Esophagus muscularis mucosa (tissue), 4 donors: ENCODE results near the gene ADSS2. TPM values are rescaled to one million over a fixed set of nuclear protein-coding genes. Genes with fewer than 3 reads are reported as not detected.

Experiments
- DNase-seq: peaks from one replicate; pipeline ENCODE4 v3.0.0-alpha.2; 2017; ENCODE audit errors: extremely low spot score
- H3K27ac ChIP-seq, 4 donors: fragments of 200-600 bp; sonication (generic); replicated peaks in 1 of 4; 1 replicate in 3 of 4; 2 replicates in 1 of 4; pipeline ENCODE4 v1.5.1; 2016 to 2019; ENCODE audit warnings: mild to moderate bottlenecking in 1 of 4
- H3K27me3 ChIP-seq, 4 donors: fragments of 200-600 bp; sonication (generic); one replicate each; pipeline versions ENCODE4 v1.5.1 to v1.6.0; 2016 to 2019
- H3K36me3 ChIP-seq, 4 donors: fragments of 200-600 bp; sonication (generic); one replicate each; pipeline ENCODE4 v1.5.1; 2016 to 2019
- H3K4me1 ChIP-seq, 4 donors: fragments of 200-600 bp; sonication (generic); one replicate each; pipeline ENCODE4 v1.5.1; 2016 to 2019
- H3K4me3 ChIP-seq, 4 donors: fragments of 200-600 bp; sonication (generic); 1 replicate in 2 of 4; 2 replicates in 2 of 4; pipeline ENCODE4 v1.5.1; 2016 to 2019; ENCODE audit warnings: mild to moderate bottlenecking in 4 of 4, moderate library complexity in 1 of 4
- H3K9me3 ChIP-seq, 4 donors: fragments of 200-600 bp; sonication (generic); 1 replicate in 3 of 4; 2 replicates in 1 of 4; pipeline ENCODE4 v1.5.1; 2016 to 2019
- CTCF ChIP-seq, 3 experiments: fragments of 200-600 bp in 2 of 3; fragments of 450-650 bp in 1 of 3; sonication (generic) in 2 of 3; IDR thresholded peaks; one replicate each; pipeline ENCODE4 v1.5.1; 2017 to 2019; ENCODE audit warnings: antibody characterized with exemption in 3 of 3, mild to moderate bottlenecking in 2 of 3, moderate library complexity in 1 of 3
- EP300 ChIP-seq: sonication (generic); formaldehyde crosslinking; IDR thresholded peaks from one replicate; pipeline ENCODE4 v1.6.1; 2017; ENCODE audit warnings: antibody characterized with exemption
- POLR2A ChIP-seq: fragments of 450-650 bp; IDR thresholded peaks from one replicate; pipeline ENCODE4 v1.6.1; 2017; ENCODE audit warnings: antibody characterized with exemption, moderate library complexity, mild to moderate bottlenecking, low read depth
- POLR2AphosphoS5 ChIP-seq, 2 donors: sonication (generic); formaldehyde crosslinking; IDR thresholded peaks; one replicate each; pipeline ENCODE4 v1.6.1; 2017; ENCODE audit warnings: antibody characterized with exemption in 2 of 2
- WGBS: methylation state at CpG from one replicate; pipeline ENCODE4 v1.1.5; 2018; 5-methylcytosine and 5-hydroxymethylcytosine counted together
- intact Hi-C: fragments of 100-400 bp; cut with DNase I; formaldehyde crosslinking; loops from one replicate; pipeline ENCODE4 v1.15.1; 2023
- total RNA-seq, 4 donors: library from RNA; depleted of rRNA; stranded (reverse); fragments of >200 nt; gene quantifications; one replicate each; pipeline versions ENCODE4 v1.1.0 to v1.2.1, GENCODE V29; 2016

ADSS2 gene
- total RNA-seq, 4 donors from 2014 or later = 40.9 to 49.4 (median 46.7) TPM

DNA sequence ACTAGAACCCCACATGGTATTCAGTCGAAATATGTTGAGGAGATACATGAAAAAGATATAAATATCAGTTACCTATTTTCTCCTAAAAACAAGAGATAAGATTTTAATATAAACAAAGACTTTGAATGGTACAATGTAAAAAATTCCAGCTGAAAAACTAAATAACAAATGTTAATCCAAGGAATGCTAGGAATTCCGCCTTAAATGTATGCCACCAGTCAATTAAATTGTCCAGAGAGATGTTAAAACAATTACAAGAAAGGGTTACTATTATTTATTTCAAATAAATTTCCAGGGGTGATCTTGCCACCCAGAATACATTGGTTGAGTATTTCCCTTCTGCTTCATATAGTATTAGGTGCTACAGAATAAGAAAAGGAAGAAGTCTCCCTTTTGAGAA is 4.2 kb downstream of the ADSS2 start:
- Histone ChIP-seq H3K4me3 (no peak overlapping the region), H3K27me3 (no peaks in the 10 kb centered on the region), H3K27ac (peak overlapping the region; percentile 96 to 97 (median 96)), H3K36me3 (peaks cover 0 to 5% (median 0%) of the 10 kb centered on the region in 4 donors), H3K4me1 (peaks cover 31 to 81% (median 77%) of the 10 kb centered on the region in 4 donors), H3K9me3 (no peaks in the 10 kb centered on the region)
- 92% methylated on average over 2 of the region's 2 CpGs for WGBS
- intact Hi-C loops = loop anchor here (10.0 kb wide), 1 partner anchor 403 kb away; no protein-coding TSS in a partner anchor
- DNase-seq = no peak
- TF ChIP-seq POLR2AphosphoS5 (IDR thresholded peaks at IDR 0.05) = no peak
- TF ChIP-seq EP300 = no peak
- no peak for TF ChIP-seq CTCF (IDR thresholded peaks at IDR 0.05)
- TF ChIP-seq POLR2A = no peak

DNA sequence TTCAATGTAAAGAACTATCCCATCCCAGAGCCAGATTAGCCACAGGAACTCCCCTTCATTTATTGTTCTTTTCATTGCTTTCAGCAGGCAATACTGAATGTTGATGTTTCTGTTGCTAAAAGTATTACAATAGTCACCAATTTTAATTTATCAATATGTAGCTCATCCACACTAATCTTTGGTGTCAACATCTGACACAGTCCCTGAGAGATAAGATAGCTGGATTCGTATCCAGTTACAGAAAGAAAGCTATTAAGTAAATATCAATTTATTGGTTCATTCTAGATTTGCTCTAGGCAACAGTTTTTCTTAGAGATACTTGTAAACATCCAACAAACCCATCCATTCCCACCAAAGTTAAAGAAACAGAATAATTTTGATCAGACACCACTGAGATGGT is 4.7 kb downstream of the ADSS2 start:
- H3K9me3 ChIP-seq = no peaks in the 10 kb centered on the region
- no peak overlapping the region for H3K4me3 ChIP-seq
- peaks cover 0 to 5% (median 0%) of the 10 kb centered on the region in 4 donors for H3K36me3 ChIP-seq
- intact Hi-C loops = loop anchor here (10.0 kb wide), 1 partner anchor 402 kb away; no protein-coding TSS in a partner anchor
- TF ChIP-seq POLR2A = no peak
- TF ChIP-seq CTCF (IDR thresholded peaks at IDR 0.05) = no peak
- TF ChIP-seq POLR2AphosphoS5 (IDR thresholded peaks at IDR 0.05) = no peak
- H3K27ac ChIP-seq = peak overlapping the region; percentile 96 to 97 (median 96)
- peaks cover 28 to 86% (median 78%) of the 10 kb centered on the region in 4 donors for H3K4me1 ChIP-seq
- H3K27me3 ChIP-seq = no peaks in the 10 kb centered on the region
- DNase-seq = no peak
- WGBS = 75% methylated on average over 1 of the region's 1 CpG

GRCh38 chr1:244445320-244446181 is 6.2 kb downstream of the ADSS2 start:
- H3K27me3 ChIP-seq = no peaks in the 10 kb centered on the region
- 24% methylated on average over 2 of the region's 2 CpGs for WGBS
- no peaks in the 10 kb centered on the region for H3K9me3 ChIP-seq
- TF ChIP-seq CTCF (IDR thresholded peaks at IDR 0.05) (no peak), EP300 (no peak), POLR2A (no peak), POLR2AphosphoS5 (IDR thresholded peaks at IDR 0.05) (no peak)
- DNase-seq = no peak
- peak overlapping the region; percentile 96 to 97 (median 96) for H3K27ac ChIP-seq
- H3K4me3 ChIP-seq = peak overlapping the region in 1 of 4 donors; percentile 19
- H3K36me3 ChIP-seq = peaks cover 0 to 5% (median 0%) of the 10 kb centered on the region in 4 donors
- intact Hi-C loops = loop anchor here (10.0 kb wide), 1 partner anchor 401 kb away; no protein-coding TSS in a partner anchor
- peaks cover 28 to 88% (median 81%) of the 10 kb centered on the region in 4 donors for H3K4me1 ChIP-seq

DNA sequence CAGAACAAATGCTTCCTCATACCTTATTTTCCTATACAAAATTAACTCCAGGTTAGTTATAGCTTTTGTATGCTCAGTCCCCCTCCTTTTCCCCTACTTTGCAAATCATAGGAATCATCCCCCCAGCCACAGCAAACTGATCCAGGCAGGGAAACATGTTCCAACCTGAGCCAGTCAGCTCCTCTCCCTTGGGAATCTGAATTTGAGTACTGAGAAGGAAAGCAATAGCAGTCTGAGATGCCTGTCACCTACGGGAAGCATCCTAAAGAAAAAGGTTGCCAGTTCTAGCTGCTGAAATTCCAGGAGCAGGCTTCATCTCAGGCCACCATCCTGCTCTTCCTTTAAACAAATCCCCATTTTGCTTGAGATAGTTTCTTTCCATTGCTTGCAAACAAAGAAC is 6.9 kb downstream of the ADSS2 start:
- peak overlapping the region; percentile 96 to 97 (median 96) for H3K27ac ChIP-seq
- 38% methylated on average over 1 of the region's 1 CpG for WGBS
- intact Hi-C loops = loop anchor here (10.0 kb wide), 1 partner anchor 400 kb away; no protein-coding TSS in a partner anchor
- no peak overlapping the region for H3K4me3 ChIP-seq
- DNase-seq = no peak
- peaks cover 21 to 85% (median 78%) of the 10 kb centered on the region in 4 donors for H3K4me1 ChIP-seq
- peaks cover 0 to 5% (median 0%) of the 10 kb centered on the region in 4 donors for H3K36me3 ChIP-seq
- TF ChIP-seq POLR2AphosphoS5 (IDR thresholded peaks at IDR 0.05) (no peak), EP300 (no peak), POLR2A (no peak), CTCF (IDR thresholded peaks at IDR 0.05) (no peak)
- H3K27me3 ChIP-seq = no peaks in the 10 kb centered on the region
- H3K9me3 ChIP-seq = no peaks in the 10 kb centered on the region
